Ovary (tissue), 9 donors: ENCODE data around the gene DES. TPM values are rescaled to one million over a fixed set of nuclear protein-coding genes. Genes with fewer than 3 reads are reported as not detected.
A peak's percentile ranks its signal among the peaks of the same experiment; 100 is the strongest.

Source experiments
- DNase-seq, 5 donors: peaks; one replicate each; pipeline ENCODE4 v3.0.0-alpha.2; 2019 to 2020
- H3K27ac ChIP-seq, 2 donors: fragments of 200-600 bp; one replicate each; pipeline versions ENCODE4 v1.5.1 to v1.8.0; 2019 to 2022
- H3K27me3 ChIP-seq: fragments of 200-600 bp; one replicate; pipeline ENCODE4 v1.8.0; 2022
- H3K36me3 ChIP-seq: fragments of 200-600 bp; sonication (generic); one replicate; pipeline ENCODE4 v1.5.1; 2019
- H3K4me1 ChIP-seq: one replicate; pipeline ENCODE4 v1.8.1; 2013; ENCODE audit warnings: mild to moderate bottlenecking, moderate library complexity; ENCODE audit not compliant: insufficient read depth
- H3K4me3 ChIP-seq: fragments of 200-600 bp; sonication (generic); one replicate; pipeline ENCODE4 v1.5.1; 2017
- H3K9me3 ChIP-seq, 2 donors: fragments of 200-600 bp in 1 of 2; sonication (generic) in 1 of 2; one replicate each; pipeline versions ENCODE4 v1.5.1 to v1.8.1; 2013 to 2019; ENCODE audit warnings: mild to moderate bottlenecking in 1 of 2, moderate library complexity in 1 of 2
- EP300 ChIP-seq: sonication (generic); formaldehyde crosslinking; IDR thresholded peaks from one replicate; pipeline ENCODE4 v1.6.1; 2017; ENCODE audit warnings: antibody characterized with exemption
- POLR2A ChIP-seq: fragments of 450-650 bp; IDR thresholded peaks from one replicate; pipeline ENCODE4 v1.6.1; 2017; ENCODE audit warnings: antibody characterized with exemption, mild to moderate bottlenecking, moderate library complexity
- WGBS, 3 donors: extraction: QIAGEN DNeasy Blood & Tissue Kit in 1 of 3; methylation state at CpG; one replicate each; pipeline versions ENCODE4 v1.1.5 to v1.1.7; 2013 to 2017; 5-methylcytosine and 5-hydroxymethylcytosine counted together
- intact Hi-C, 4 donors: fragments of 100-400 bp; cut with DNase I; formaldehyde crosslinking; loops; one replicate each; pipeline versions ENCODE4 v1.11.0 to v1.15.1; 2022 to 2023
- polyA plus RNA-seq, 2 donors: library from polyadenylated mRNA; stranded (reverse); fragments of 200-250 nt in 1 of 2; fragments of 350-450 nt in 1 of 2; fragmentation: Illumina TruSeq in 1 of 2; extraction: RNeasy Lipid Tissue Mini Kit (QIAGEN cat#74804) in 1 of 2; gene quantifications; one replicate each; pipeline ENCODE4 v1.2.3, GENCODE V29; 2013 to 2014
- total RNA-seq, 7 donors: library from RNA; depleted of rRNA in 2 of 7; stranded (reverse); fragments of >200 nt in 2 of 7; fragmentation: NEBNext Ultra II Directional in 3 of 7; extraction: Animal tissue kit (Norgen Biotek cat#: 25700) in 3 of 7; gene quantifications; one replicate each; pipeline versions ENCODE4 v1.1.0 to v1.2.4, GENCODE V29; 2016 to 2023
- TF ChIP-seq, protein P1 (sequence below), 3 donors: fragments of 450-650 bp in 2 of 3; fragments of 200-600 bp in 1 of 3; IDR thresholded peaks; one replicate each; pipeline versions ENCODE4 v1.5.1 to v1.8.0; 2016 to 2022; ENCODE audit warnings: antibody characterized with exemption in 3 of 3, mild to moderate bottlenecking in 1 of 3
- donor health status: DM: no; HTN: no; CAD: no; lungs with moderate emphysema.
- donor health status: DM: no; HTN: no; CAD: no.
- donor health status: Bipolar disorder and iron deficiency.
- donor health status: DM: yes; HTN: yes; CAD: no.
- donor health status: DM: no; HTN: no; CAD: no.
- donor health status: DM: yes; HTN: yes; CAD: no.

Gene DES
- total and polyA plus RNA-seq, 9 donors = 86.5 to 1,061 (median 184) TPM

DNA sequence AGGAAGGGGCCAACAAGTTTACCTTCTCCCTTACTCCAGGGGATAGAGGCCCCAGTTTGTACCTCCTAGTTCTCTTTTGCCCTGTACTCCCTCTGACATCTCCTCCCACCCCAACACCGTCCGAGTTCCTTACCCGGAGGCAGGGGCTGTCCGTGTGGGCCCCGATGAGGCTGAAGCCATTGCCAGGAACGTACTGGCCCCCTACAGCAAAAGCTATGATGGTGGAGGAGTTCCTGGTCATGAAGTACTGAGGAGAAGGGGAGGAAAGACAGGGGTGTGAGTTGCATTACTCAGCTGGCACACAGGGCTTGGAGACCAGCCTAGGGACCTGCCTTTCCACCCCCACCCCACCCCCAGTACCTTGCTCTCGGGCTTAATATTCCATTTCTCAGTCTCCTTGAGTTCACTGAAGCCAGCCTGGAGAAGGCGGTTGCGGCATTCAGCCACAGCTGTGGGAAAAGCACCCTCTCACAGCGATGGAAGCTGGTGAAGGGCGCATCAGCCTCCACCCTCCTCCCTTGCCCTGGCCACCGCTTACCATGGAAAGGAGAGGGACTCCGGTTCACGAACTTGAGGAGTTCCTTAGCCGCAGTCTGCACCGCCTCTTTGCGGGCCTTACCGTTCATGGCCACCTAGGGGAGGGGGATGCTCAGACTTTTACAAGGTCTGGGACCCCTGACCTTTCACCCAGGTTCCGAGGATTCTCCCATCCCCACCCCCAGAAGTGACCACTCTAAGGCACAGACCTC lies 31.5 kb upstream of the DES start:
- TF ChIP-seq, protein P1, sequence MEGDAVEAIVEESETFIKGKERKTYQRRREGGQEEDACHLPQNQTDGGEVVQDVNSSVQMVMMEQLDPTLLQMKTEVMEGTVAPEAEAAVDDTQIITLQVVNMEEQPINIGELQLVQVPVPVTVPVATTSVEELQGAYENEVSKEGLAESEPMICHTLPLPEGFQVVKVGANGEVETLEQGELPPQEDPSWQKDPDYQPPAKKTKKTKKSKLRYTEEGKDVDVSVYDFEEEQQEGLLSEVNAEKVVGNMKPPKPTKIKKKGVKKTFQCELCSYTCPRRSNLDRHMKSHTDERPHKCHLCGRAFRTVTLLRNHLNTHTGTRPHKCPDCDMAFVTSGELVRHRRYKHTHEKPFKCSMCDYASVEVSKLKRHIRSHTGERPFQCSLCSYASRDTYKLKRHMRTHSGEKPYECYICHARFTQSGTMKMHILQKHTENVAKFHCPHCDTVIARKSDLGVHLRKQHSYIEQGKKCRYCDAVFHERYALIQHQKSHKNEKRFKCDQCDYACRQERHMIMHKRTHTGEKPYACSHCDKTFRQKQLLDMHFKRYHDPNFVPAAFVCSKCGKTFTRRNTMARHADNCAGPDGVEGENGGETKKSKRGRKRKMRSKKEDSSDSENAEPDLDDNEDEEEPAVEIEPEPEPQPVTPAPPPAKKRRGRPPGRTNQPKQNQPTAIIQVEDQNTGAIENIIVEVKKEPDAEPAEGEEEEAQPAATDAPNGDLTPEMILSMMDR (IDR thresholded peaks at IDR 0.05) = no peak
- no peak for TF ChIP-seq EP300
- TF ChIP-seq POLR2A = no peak
- intact Hi-C loops = loop anchor here in 2 of 4 donors (5.0 to 10.0 kb wide), 3 partner anchors 109 to 224 kb away; partner anchors contain the start of genes NHEJ1 (in 2 of the 2) and DNAJB2 (in 1 of the 2)
- H3K36me3 ChIP-seq = no peaks in the 10 kb centered on the region
- peak overlapping the region; percentile 94 for H3K4me3 ChIP-seq
- DNase-seq = peak in 1 of 5 donors; percentile 53
- H3K27me3 ChIP-seq = no peaks in the 10 kb centered on the region
- H3K4me1 ChIP-seq = peaks cover 6% of the 10 kb centered on the region
- WGBS, 3 donors = 31% methylated on average over 16 to 19 of the region's 19 CpGs
- no peaks in the 10 kb centered on the region for H3K9me3 ChIP-seq
- H3K27ac ChIP-seq = peak overlapping the region; percentile 50 to 84

GRCh38 chr2:219387306-219388120 lies 30.7 kb upstream of the DES start, which contains the start of gene DNPEP:
Gene DNPEP (minus strand): TSS chr2:219387912. CDS start chr2:219387794, 118 bp downstream.
- Histone ChIP-seq H3K36me3 (no peaks in the 10 kb centered on the region), H3K27me3 (no peaks in the 10 kb centered on the region), H3K9me3 (no peaks in the 10 kb centered on the region), H3K4me3 (peak within 1 kb of the TSS; percentile 94), H3K27ac (peak within 1 kb of the TSS; percentile 50 to 84), H3K4me1 (peaks cover 6% of the 10 kb centered on the region)
- intact Hi-C loops = loop anchor here in 2 of 4 donors (5.0 to 10.0 kb wide), 3 partner anchors 110 to 225 kb away; partner anchors contain the start of genes NHEJ1 (in 2 of the 2) and DNAJB2 (in 1 of the 2)
- TF ChIP-seq POLR2A (peak; percentile 40), EP300 (no peak)
- TF ChIP-seq, protein P1 (IDR thresholded peaks at IDR 0.05) = peak in 1 of 3 donors; percentile 6
- 0 to 3% (median 1%) methylated on average over 34 to 71 of the region's 76 CpGs for WGBS, 3 donors
- peak; percentile 84 to 98 (median 97) for DNase-seq

DNA sequence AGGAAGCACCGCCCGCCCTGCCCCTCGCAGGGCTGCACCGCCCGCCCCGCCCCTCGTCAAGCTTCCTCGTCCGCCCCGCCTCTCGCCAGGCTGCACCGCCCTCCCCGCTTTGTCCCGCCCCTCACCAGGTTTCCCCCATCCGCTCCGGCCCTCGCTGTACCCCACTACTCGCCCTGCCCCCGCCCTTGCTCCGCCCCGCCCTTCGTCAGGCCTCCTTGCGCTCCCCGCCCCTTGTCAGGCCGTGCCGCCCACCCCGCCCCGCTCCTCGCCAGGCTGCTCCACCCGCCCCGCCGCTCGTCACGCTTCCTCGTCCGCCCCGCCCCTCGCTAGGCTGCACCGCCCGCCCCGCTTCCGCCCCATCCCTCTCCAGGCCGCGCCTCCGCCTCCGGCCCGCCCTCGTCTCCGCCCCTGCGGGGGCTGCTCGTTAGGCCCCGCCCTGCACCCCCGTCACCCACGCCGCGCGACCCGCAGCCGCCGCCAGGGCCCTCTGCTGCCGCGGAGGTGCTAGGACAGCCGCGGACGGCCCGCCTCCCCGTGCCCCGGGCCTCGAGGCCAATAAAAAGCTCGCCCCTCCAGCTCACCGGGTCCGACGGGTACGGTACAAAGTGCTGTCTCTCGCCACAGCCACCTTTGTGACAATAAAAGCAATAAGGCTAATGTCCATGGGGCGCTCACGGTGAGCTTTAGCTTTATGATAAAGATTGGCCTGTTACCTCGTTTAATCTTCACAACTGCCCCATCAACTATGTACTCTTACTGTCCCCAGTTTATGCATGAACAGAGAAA lies 29.9 kb upstream of the DES start:
- Histone ChIP-seq H3K4me1 (peaks cover 6% of the 10 kb centered on the region), H3K27ac (peak overlapping the region in 1 of 2 donors; percentile 79), H3K36me3 (no peaks in the 10 kb centered on the region), H3K27me3 (no peaks in the 10 kb centered on the region), H3K4me3 (peak overlapping the region; percentile 30), H3K9me3 (no peaks in the 10 kb centered on the region)
- TF ChIP-seq, protein P1 (IDR thresholded peaks at IDR 0.05) = peak; percentile 76 to 90 (median 89)
- no peak for TF ChIP-seq EP300
- TF ChIP-seq POLR2A = peak; percentile 21
- 2 to 4% (median 2%) methylated on average over 12 to 78 of the region's 78 CpGs for WGBS, 3 donors
- peak; percentile 99 for DNase-seq
- intact Hi-C loops = loop anchor here in 2 of 4 donors (5.0 to 10.0 kb wide), 3 partner anchors 111 to 226 kb away; partner anchors contain the start of genes NHEJ1 (in 2 of the 2) and DNAJB2 (in 1 of the 2)

GRCh38 chr2:219388907-219389156 lies 29.3 kb upstream of the DES start:
- H3K9me3 ChIP-seq = no peaks in the 10 kb centered on the region
- intact Hi-C loops = loop anchor here in 2 of 4 donors (5.0 to 10.0 kb wide), 3 partner anchors 112 to 227 kb away; partner anchors contain the start of genes NHEJ1 (in 2 of the 2) and DNAJB2 (in 1 of the 2)
- peak overlapping the region in 1 of 2 donors; percentile 79 for H3K27ac ChIP-seq
- H3K4me3 ChIP-seq = peak overlapping the region; percentile 30
- H3K27me3 ChIP-seq = no peaks in the 10 kb centered on the region
- H3K4me1 ChIP-seq = peaks cover 6% of the 10 kb centered on the region
- no peak for TF ChIP-seq POLR2A
- WGBS, 3 donors = 37 to 50% (median 45%) methylated on average over 6 of the region's 6 CpGs
- H3K36me3 ChIP-seq = no peaks in the 10 kb centered on the region
- DNase-seq = no peak
